Measurements from ENCODE around the gene ATG3. TPM values are rescaled to one million over a fixed set of nuclear protein-coding genes. Genes with fewer than 3 reads are reported as not detected.

Gene ATG3
- total and polyA plus RNA-seq, 4 donors, result 28.6 to 51.1 (median 37.4) TPM

GRCh38 chr3:112587336-112587735, 25.6 kb upstream of the ATG3 start:
- no peak overlapping the region for H3K27ac ChIP-seq (ENCODE audit: low read depth in 1 of 2, low read length in 2 of 2)
- no peak overlapping the region for H3K4me3 ChIP-seq (ENCODE audit: low read depth in 1 of 3, low read length in 3 of 3)
- no peaks in the 10 kb centered on the region for H3K27me3 ChIP-seq (ENCODE audit: control insufficient read depth in 4 of 4, insufficient read depth in 4 of 4, low read length in 3 of 4)
- H3K36me3 ChIP-seq (ENCODE audit: control insufficient read depth in 4 of 4, insufficient read depth in 3 of 4, low read depth in 1 of 4, low read length in 3 of 4), result peaks cover 2 to 19% (median 18%) of the 10 kb centered on the region in 4 donors
- WGBS, result 96% methylated on average over 1 of the region's 1 CpG
- no peak overlapping the region for H3K9ac ChIP-seq (ENCODE audit: low read depth in 1 of 2, low read length in 2 of 2)
- no peaks in the 10 kb centered on the region for H3K9me3 ChIP-seq (ENCODE audit: control insufficient read depth in 4 of 4, low read length in 3 of 4)
- no peak for DNase-seq (ENCODE audit: low spot score)
- no peaks in the 10 kb centered on the region for H3K4me1 ChIP-seq (ENCODE audit: control insufficient read depth in 4 of 4, insufficient read depth in 4 of 4, low read length in 3 of 4)
- TF ChIP-seq FOXA1 (IDR thresholded peaks at IDR 0.05) (no peak), YY1 (IDR thresholded peaks at IDR 0.05) (no peak), GABPA (IDR thresholded peaks at IDR 0.05 in 1 of 2, conservative IDR thresholded peaks at IDR 0.05 in 1 of 2) (no peak), FOXA2 (IDR thresholded peaks at IDR 0.05) (no peak), EGR1 (IDR thresholded peaks at IDR 0.05; ENCODE audit: low read depth in 2 of 2) (no peak), NR2F2 (IDR thresholded peaks at IDR 0.05) (no peak), HNF4G (IDR thresholded peaks at IDR 0.05) (no peak), RXRA (IDR thresholded peaks at IDR 0.05) (no peak)
- TF ChIP-seq, protein P1, sequence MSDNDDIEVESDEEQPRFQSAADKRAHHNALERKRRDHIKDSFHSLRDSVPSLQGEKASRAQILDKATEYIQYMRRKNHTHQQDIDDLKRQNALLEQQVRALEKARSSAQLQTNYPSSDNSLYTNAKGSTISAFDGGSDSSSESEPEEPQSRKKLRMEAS (IDR thresholded peaks at IDR 0.05), result no peak
- TF ChIP-seq, protein P2, sequence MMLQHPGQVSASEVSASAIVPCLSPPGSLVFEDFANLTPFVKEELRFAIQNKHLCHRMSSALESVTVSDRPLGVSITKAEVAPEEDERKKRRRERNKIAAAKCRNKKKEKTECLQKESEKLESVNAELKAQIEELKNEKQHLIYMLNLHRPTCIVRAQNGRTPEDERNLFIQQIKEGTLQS (IDR thresholded peaks at IDR 0.05), result no peak

DNA sequence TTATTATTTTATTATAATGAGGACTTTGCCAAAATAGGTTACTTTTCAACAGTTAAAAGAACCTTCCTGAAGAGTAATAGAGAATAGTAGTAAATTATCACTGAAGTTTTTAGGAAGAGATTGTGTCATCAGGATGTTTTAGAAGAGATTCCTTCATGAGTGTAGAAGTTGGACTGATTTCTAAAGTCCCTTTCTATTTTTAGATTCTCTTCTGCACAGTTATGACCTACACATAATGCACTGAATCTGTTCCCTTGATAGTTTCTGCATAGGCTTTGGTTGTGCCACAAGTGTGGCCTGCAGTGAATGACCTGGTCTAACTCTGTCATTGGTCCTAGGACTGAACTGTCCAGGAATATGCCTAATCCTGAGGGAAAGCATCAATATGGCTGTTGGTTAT, 24.0 kb upstream of the ATG3 start:
- H3K36me3 ChIP-seq (ENCODE audit: control insufficient read depth in 4 of 4, insufficient read depth in 3 of 4, low read depth in 1 of 4, low read length in 3 of 4), result peaks cover 4 to 26% (median 22%) of the 10 kb centered on the region in 4 donors
- no peaks in the 10 kb centered on the region for H3K4me1 ChIP-seq (ENCODE audit: control insufficient read depth in 4 of 4, insufficient read depth in 4 of 4, low read length in 3 of 4)
- DNase-seq (ENCODE audit: low spot score), result no peak
- H3K4me3 ChIP-seq (ENCODE audit: low read depth in 1 of 3, low read length in 3 of 3), result no peak overlapping the region
- TF ChIP-seq, protein P2 (IDR thresholded peaks at IDR 0.05), result no peak
- TF ChIP-seq, protein P3, sequence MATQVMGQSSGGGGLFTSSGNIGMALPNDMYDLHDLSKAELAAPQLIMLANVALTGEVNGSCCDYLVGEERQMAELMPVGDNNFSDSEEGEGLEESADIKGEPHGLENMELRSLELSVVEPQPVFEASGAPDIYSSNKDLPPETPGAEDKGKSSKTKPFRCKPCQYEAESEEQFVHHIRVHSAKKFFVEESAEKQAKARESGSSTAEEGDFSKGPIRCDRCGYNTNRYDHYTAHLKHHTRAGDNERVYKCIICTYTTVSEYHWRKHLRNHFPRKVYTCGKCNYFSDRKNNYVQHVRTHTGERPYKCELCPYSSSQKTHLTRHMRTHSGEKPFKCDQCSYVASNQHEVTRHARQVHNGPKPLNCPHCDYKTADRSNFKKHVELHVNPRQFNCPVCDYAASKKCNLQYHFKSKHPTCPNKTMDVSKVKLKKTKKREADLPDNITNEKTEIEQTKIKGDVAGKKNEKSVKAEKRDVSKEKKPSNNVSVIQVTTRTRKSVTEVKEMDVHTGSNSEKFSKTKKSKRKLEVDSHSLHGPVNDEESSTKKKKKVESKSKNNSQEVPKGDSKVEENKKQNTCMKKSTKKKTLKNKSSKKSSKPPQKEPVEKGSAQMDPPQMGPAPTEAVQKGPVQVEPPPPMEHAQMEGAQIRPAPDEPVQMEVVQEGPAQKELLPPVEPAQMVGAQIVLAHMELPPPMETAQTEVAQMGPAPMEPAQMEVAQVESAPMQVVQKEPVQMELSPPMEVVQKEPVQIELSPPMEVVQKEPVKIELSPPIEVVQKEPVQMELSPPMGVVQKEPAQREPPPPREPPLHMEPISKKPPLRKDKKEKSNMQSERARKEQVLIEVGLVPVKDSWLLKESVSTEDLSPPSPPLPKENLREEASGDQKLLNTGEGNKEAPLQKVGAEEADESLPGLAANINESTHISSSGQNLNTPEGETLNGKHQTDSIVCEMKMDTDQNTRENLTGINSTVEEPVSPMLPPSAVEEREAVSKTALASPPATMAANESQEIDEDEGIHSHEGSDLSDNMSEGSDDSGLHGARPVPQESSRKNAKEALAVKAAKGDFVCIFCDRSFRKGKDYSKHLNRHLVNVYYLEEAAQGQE (IDR thresholded peaks at IDR 0.05), result no peak
- TF ChIP-seq, protein P4, sequence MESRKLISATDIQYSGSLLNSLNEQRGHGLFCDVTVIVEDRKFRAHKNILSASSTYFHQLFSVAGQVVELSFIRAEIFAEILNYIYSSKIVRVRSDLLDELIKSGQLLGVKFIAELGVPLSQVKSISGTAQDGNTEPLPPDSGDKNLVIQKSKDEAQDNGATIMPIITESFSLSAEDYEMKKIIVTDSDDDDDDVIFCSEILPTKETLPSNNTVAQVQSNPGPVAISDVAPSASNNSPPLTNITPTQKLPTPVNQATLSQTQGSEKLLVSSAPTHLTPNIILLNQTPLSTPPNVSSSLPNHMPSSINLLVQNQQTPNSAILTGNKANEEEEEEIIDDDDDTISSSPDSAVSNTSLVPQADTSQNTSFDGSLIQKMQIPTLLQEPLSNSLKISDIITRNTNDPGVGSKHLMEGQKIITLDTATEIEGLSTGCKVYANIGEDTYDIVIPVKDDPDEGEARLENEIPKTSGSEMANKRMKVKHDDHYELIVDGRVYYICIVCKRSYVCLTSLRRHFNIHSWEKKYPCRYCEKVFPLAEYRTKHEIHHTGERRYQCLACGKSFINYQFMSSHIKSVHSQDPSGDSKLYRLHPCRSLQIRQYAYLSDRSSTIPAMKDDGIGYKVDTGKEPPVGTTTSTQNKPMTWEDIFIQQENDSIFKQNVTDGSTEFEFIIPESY (IDR thresholded peaks at IDR 0.05), result no peak
- no peak for TF ChIP-seq HNF4A (conservative IDR thresholded peaks at IDR 0.05)
- H3K27ac ChIP-seq (ENCODE audit: low read depth in 1 of 2, low read length in 2 of 2), result no peak overlapping the region
- no peaks in the 10 kb centered on the region for H3K9me3 ChIP-seq (ENCODE audit: control insufficient read depth in 4 of 4, low read length in 3 of 4)
- H3K9ac ChIP-seq (ENCODE audit: low read depth in 1 of 2, low read length in 2 of 2), result no peak overlapping the region
- no peaks in the 10 kb centered on the region for H3K27me3 ChIP-seq (ENCODE audit: control insufficient read depth in 4 of 4, insufficient read depth in 4 of 4, low read length in 3 of 4)

Data from liver (tissue), 9 donors.